ENCODE data around the gene PLEKHG7. TPM values are rescaled to one million over a fixed set of nuclear protein-coding genes. Genes with fewer than 3 reads are reported as not detected.

PLEKHG7 gene
- total RNA-seq, 2 experiments from 2014 or later, result not detected

DNA sequence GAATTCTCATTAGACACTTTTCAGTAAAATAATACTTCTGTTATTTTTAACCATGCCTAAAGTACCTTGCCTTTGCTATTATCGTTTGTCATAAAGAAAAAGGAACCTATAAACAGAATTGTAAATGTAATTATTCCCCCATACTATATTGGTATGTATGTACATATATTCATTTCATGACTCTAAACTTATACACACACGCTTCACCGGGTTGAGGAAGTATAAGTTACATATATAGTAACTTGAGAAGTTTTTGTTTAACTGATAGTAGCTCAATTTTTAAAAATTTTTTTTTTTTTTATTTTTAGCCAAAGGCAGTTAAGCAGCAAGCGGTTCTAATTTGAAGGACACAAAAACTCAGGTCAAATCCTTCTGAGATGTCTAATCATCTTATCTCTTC, 107.6 kb downstream of the PLEKHG7 start:
- intact Hi-C loops (cut with DNase I, micrococcal nuclease), result no loop called here
- ATAC-seq (no peak), DNase-seq (no peak)
- Mint-ChIP-seq H3K36me3 (ENCODE audit: low read depth) (peaks cover 37% of the 10 kb centered on the region), H3K4me3 (no peak overlapping the region), H3K9me3 (ENCODE audit: low read depth) (peaks cover 2% of the 10 kb centered on the region), H3K4me1 (no peaks in the 10 kb centered on the region), H3K27ac (no peak overlapping the region), H3K27me3 (no peaks in the 10 kb centered on the region)
- POLR2A ChIA-PET, result no interaction called here
- CTCF ChIA-PET, result interaction anchor here (1.1 to 1.6 kb wide), 2 partner anchors 14 to 15 kb away, joined by 4 read pairs; no protein-coding TSS in a partner anchor

DNA sequence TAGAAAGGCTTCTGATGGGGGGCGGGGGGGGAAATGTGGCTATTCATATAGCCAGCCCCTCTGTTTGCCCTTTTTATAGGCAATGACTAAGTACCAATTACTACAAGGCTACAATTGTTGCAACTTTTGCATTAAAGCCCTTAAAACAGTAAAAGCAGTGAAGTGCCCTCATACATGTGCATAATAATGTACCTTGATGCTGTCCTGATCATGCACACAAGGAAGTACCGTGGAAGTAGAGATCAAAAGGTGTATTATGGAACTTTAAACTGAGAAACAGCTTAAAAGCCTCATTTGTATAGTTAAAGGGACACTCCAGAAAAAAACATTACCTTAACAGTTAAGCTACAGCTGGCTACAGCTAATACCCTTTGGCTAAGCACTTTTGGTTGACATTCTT, 111.8 kb downstream of the PLEKHG7 start:
- intact Hi-C loops (cut with DNase I, micrococcal nuclease), result no loop called here
- no peak for ATAC-seq

DNA sequence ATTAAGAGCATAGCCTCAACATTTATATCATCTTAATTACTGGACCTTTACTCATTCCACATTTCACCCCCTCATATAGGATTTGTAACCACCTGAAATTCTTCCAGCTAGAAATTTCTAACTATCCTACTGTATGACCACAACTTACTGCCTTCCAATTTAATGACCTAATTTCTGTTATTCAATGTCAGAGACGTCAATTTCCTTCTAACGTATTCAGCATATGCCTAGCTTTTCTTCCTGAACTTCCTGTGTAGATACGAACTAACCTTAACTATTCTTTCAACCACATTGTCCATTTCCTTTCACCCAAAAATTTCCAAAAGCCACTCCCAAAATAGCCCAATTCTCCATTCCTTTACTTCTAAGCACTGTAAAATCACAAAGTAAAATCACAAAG, 118.4 kb downstream of the PLEKHG7 start:
- intact Hi-C loops (cut with DNase I, micrococcal nuclease), result loop anchor here in 1 of 2 experiments (10.0 kb wide), 1 partner anchor 104 kb away; the partner anchor contains the start of gene EEA1
- no peaks in the 10 kb centered on the region for H3K4me1 Mint-ChIP-seq
- ChIA-PET CTCF (no interaction called here), POLR2A (interaction anchor here (0.5 to 0.6 kb wide), 2 partner anchors 11 to 462 kb away, joined by 4 read pairs; no protein-coding TSS in a partner anchor)
- no peak overlapping the region for H3K4me3 Mint-ChIP-seq
- H3K36me3 Mint-ChIP-seq (ENCODE audit: low read depth), result peaks cover 14% of the 10 kb centered on the region
- no peak for ATAC-seq
- H3K27me3 Mint-ChIP-seq, result no peaks in the 10 kb centered on the region
- no peak overlapping the region for H3K27ac Mint-ChIP-seq
- no peaks in the 10 kb centered on the region for H3K9me3 Mint-ChIP-seq (ENCODE audit: low read depth)
- no peak for DNase-seq

More for the DNA sequence above, 111.8 kb downstream of the PLEKHG7 start:
- ChIA-PET POLR2A (no interaction called here), CTCF (interaction anchor here (0.6 kb wide), 1 partner anchor 173 kb away, joined by 3 read pairs; no protein-coding TSS in a partner anchor)
- H3K36me3 Mint-ChIP-seq (ENCODE audit: low read depth), result peaks cover 19% of the 10 kb centered on the region
- no peak overlapping the region for H3K4me3 Mint-ChIP-seq
- no peaks in the 10 kb centered on the region for H3K27me3 Mint-ChIP-seq
- H3K27ac Mint-ChIP-seq, result no peak overlapping the region
- no peak for DNase-seq
- no peaks in the 10 kb centered on the region for H3K4me1 Mint-ChIP-seq
- H3K9me3 Mint-ChIP-seq (ENCODE audit: low read depth), result no peaks in the 10 kb centered on the region

Other genes with a start within 250 kb of the PLEKHG7 start
- gene EEA1, start 226.3 kb downstream of the PLEKHG7 start, total RNA-seq, result 10 to 100 TPM; 20.2 to 33.2 TPM

Measured in activated CD4-positive, alpha-beta T cell treated with anti-CD3 and anti-CD28 coated beads for 36 hours (primary cell).